K562 (cell line): ENCODE results near the gene B4GALT4. TPM values are rescaled to one million over a fixed set of nuclear protein-coding genes. Genes with fewer than 3 reads are reported as not detected.

Source experiments
- DACH1 ChIP-seq: fragments of 450-650 bp; IDR thresholded peaks from 2 replicates; pipeline ENCODE4 v1.6.1; 2018; ENCODE audit not compliant: partially characterized antibody
- MTA3 ChIP-seq: fragments of 450-650 bp; formaldehyde crosslinking; IDR thresholded peaks from 2 replicates; pipeline ENCODE4 v1.6.1; 2017; ENCODE audit warnings: mild to moderate bottlenecking, borderline replicate concordance
- NFIX ChIP-seq: fragments of 250-450 bp; sonication (Bioruptor Pico); IDR thresholded peaks from 2 replicates; pipeline ENCODE4 v1.4.0; 2020; ENCODE audit warnings: low read depth, mild to moderate bottlenecking, moderate library complexity
- ZBTB1 ChIP-seq: sonication (generic); formaldehyde crosslinking; IDR thresholded peaks from 2 replicates; pipeline ENCODE4 v1.8.1; 2023; ENCODE audit warnings: missing genetic modification reagents, low read depth, mild to moderate bottlenecking, borderline replicate concordance
- ZNF583 ChIP-seq: fragments of 250-450 bp; sonication (Bioruptor Pico); IDR thresholded peaks from 2 replicates; pipeline ENCODE4 v1.4.0; 2020
- ZNF586 ChIP-seq: fragments of 450-650 bp; formaldehyde crosslinking; conservative IDR thresholded peaks from 2 replicates; pipeline ENCODE4 v1.4.0; 2020; ENCODE audit warnings: mild to moderate bottlenecking, moderate library complexity
- polyA plus RNA-seq, 8 experiments: library from polyadenylated mRNA; depleted of rRNA in 4 of 8; stranded (reverse) in 5 of 8; unstranded in 3 of 8; fragments of >200 nt; fragmentation: Nextera tagmentation in 2 of 8; fragmentation: Illumina TruSeq in 1 of 8; extraction: Ambion mirVana in 2 of 8; extraction: Trizol in 1 of 8; gene quantifications; 2 replicates each; pipeline versions ENCODE4 v1.2.1 to v1.2.3, GENCODE V29; 2011 to 2014; ENCODE audit warnings: inconsistent platforms in 1 of 8, missing spikeins in 1 of 8
- total RNA-seq, 7 experiments: library from RNA; depleted of rRNA in 6 of 7; stranded (reverse); fragments of >200 nt in 6 of 7; fragmentation: Illumina TruSeq in 2 of 7; extraction: Trizol in 2 of 7; gene quantifications; 2 replicates each; pipeline versions ENCODE4 v1.2.1 to v1.2.3, GENCODE V29; 2011 to 2021; ENCODE audit warnings: low replicate concordance in 1 of 7
- TF ChIP-seq, protein P1 (sequence below): fragments of 250-450 bp; sonication (Bioruptor Pico); IDR thresholded peaks from 2 replicates; pipeline ENCODE4 v1.4.0; 2020; ENCODE audit warnings: mild to moderate bottlenecking, moderate library complexity
- TF ChIP-seq, protein P2 (sequence below): fragments of 450-650 bp; formaldehyde crosslinking; IDR thresholded peaks from 2 replicates; pipeline ENCODE4 v1.4.0; 2020; ENCODE audit warnings: mild to moderate bottlenecking
- TF ChIP-seq, protein P3 (sequence below): sonication (generic); formaldehyde crosslinking; IDR thresholded peaks from 2 replicates; pipeline ENCODE4 v1.8.0; 2022; ENCODE audit warnings: missing genetic modification reagents, mild to moderate bottlenecking, moderate library complexity, borderline replicate concordance

Gene B4GALT4
- total and polyA plus RNA-seq, 9 of the 15 experiments (the other 6 are each of a cell fraction or from before 2014, with no cell fraction given) = 8.2 to 17.8 (median 12.2) TPM

DNA sequence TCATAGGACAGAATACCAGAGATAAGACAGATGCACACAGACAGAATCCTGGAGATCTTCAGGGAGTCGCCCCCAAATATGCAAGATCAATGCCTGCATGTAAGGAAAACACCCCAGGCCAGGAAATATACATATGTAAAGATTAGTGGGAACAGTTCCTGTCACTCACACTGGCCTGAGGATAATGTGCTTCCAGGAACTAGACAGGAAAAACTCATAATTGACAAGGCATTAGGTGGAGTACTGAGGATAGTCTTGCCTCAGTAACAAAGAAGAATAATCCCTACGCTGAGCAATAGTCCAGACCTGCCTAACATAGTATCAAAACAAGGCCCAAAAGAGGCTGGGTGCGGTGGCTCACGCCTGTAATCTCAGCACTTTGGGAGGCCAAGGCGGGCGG is 20.4 kb upstream of the B4GALT4 start (continued):
- TF ChIP-seq, protein P1, sequence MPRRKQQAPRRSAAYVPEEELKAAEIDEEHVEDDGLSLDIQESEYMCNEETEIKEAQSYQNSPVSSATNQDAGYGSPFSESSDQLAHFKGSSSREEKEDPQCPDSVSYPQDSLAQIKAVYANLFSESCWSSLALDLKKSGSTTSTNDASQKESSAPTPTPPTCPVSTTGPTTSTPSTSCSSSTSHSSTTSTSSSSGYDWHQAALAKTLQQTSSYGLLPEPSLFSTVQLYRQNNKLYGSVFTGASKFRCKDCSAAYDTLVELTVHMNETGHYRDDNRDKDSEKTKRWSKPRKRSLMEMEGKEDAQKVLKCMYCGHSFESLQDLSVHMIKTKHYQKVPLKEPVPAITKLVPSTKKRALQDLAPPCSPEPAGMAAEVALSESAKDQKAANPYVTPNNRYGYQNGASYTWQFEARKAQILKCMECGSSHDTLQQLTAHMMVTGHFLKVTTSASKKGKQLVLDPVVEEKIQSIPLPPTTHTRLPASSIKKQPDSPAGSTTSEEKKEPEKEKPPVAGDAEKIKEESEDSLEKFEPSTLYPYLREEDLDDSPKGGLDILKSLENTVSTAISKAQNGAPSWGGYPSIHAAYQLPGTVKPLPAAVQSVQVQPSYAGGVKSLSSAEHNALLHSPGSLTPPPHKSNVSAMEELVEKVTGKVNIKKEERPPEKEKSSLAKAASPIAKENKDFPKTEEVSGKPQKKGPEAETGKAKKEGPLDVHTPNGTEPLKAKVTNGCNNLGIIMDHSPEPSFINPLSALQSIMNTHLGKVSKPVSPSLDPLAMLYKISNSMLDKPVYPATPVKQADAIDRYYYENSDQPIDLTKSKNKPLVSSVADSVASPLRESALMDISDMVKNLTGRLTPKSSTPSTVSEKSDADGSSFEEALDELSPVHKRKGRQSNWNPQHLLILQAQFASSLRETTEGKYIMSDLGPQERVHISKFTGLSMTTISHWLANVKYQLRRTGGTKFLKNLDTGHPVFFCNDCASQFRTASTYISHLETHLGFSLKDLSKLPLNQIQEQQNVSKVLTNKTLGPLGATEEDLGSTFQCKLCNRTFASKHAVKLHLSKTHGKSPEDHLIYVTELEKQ (CRISPR knock-in tag) = no peak
- TF ChIP-seq DACH1 (no peak), MTA3 (no peak), ZNF586 (CRISPR knock-in tag) (no peak), ZNF583 (CRISPR knock-in tag) (no peak), NFIX (CRISPR knock-in tag) (no peak), ZBTB1 (CRISPR knock-in tag) (no peak)
- TF ChIP-seq, protein P2, sequence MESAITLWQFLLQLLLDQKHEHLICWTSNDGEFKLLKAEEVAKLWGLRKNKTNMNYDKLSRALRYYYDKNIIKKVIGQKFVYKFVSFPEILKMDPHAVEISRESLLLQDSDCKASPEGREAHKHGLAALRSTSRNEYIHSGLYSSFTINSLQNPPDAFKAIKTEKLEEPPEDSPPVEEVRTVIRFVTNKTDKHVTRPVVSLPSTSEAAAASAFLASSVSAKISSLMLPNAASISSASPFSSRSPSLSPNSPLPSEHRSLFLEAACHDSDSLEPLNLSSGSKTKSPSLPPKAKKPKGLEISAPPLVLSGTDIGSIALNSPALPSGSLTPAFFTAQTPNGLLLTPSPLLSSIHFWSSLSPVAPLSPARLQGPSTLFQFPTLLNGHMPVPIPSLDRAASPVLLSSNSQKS (CRISPR knock-in tag) = no peak
- TF ChIP-seq, protein P3, sequence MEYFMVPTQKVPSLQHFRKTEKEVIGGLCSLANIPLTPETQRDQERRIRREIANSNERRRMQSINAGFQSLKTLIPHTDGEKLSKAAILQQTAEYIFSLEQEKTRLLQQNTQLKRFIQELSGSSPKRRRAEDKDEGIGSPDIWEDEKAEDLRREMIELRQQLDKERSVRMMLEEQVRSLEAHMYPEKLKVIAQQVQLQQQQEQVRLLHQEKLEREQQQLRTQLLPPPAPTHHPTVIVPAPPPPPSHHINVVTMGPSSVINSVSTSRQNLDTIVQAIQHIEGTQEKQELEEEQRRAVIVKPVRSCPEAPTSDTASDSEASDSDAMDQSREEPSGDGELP (CRISPR knock-in tag) = no peak
